Measurements from ENCODE around the gene WWP2.
"Not testable (repeated sequence)": the region's sequence is repeated elsewhere in the genome, so short reads cannot be mapped to it uniquely, and the experiment has no call there.

Gene WWP2

GRCh38 chr16:69745959-69746358 lies 16.2 kb upstream of the WWP2 start:
- no peak for DNase-seq (ENCODE audit: low read depth)

- DNase-seq (ENCODE audit: low read depth): no peak
Measured at GRCh38 chr16:69747115-69747514, 15.0 kb upstream of the WWP2 start.

GRCh38 chr16:69748694-69749345 lies 13.3 kb upstream of the WWP2 start:
- DNase-seq (ENCODE audit: low read depth): no peak

GRCh38 chr16:69754143-69754468 lies 8.0 kb upstream of the WWP2 start:
- no peak for DNase-seq (ENCODE audit: low read depth)

GRCh38 chr16:69754469-69755310 lies 7.4 kb upstream of the WWP2 start, which contains the start of gene NOB1:
Gene NOB1 (minus strand): TSS chr16:69754926. CDS start chr16:69754910, 16 bp downstream.
- DNase-seq (ENCODE audit: low read depth): peak; percentile 92

- no peak for DNase-seq (ENCODE audit: low read depth)
Measured at GRCh38 chr16:69756705-69757104, 5.4 kb upstream of the WWP2 start.

- not testable (repeated sequence) for DNase-seq (ENCODE audit: low read depth)
Measured at GRCh38 chr16:69757375-69757774, 4.8 kb upstream of the WWP2 start.

GRCh38 chr16:69762814-69763598 lies 874 bp downstream of the WWP2 start:
- no peak for DNase-seq (ENCODE audit: low read depth)

GRCh38 chr16:69763599-69763942 lies 1.4 kb downstream of the WWP2 start:
- DNase-seq (ENCODE audit: low read depth): no peak

- no peak for DNase-seq (ENCODE audit: low read depth)
Measured at GRCh38 chr16:69767459-69768229, 5.5 kb downstream of the WWP2 start.

GRCh38 chr16:69768666-69769065 lies 6.5 kb downstream of the WWP2 start:
- no peak for DNase-seq (ENCODE audit: low read depth)

GRCh38 chr16:69769404-69769803 lies 7.3 kb downstream of the WWP2 start:
- no peak for DNase-seq (ENCODE audit: low read depth)

- no peak for DNase-seq (ENCODE audit: low read depth)
Measured at GRCh38 chr16:69771651-69771967, 9.5 kb downstream of the WWP2 start.

GRCh38 chr16:69773260-69773947 lies 11.3 kb downstream of the WWP2 start:
- no peak for DNase-seq (ENCODE audit: low read depth)

- DNase-seq (ENCODE audit: low read depth): no peak
Measured at GRCh38 chr16:69775563-69775962, 13.4 kb downstream of the WWP2 start.

- no peak for DNase-seq (ENCODE audit: low read depth)
Measured at GRCh38 chr16:69779724-69780123, 17.6 kb downstream of the WWP2 start.

- no peak for DNase-seq (ENCODE audit: low read depth)
Measured at GRCh38 chr16:69781118-69781517, 19.0 kb downstream of the WWP2 start.

- no peak for DNase-seq (ENCODE audit: low read depth)
Measured at GRCh38 chr16:69784586-69784985, 22.5 kb downstream of the WWP2 start.

GRCh38 chr16:69787883-69788282 lies 25.8 kb downstream of the WWP2 start:
- no peak for DNase-seq (ENCODE audit: low read depth)

- not testable (repeated sequence) for DNase-seq (ENCODE audit: low read depth)
Measured at GRCh38 chr16:69791391-69791847, 29.3 kb downstream of the WWP2 start.

GRCh38 chr16:69793526-69793925 lies 31.4 kb downstream of the WWP2 start:
- no peak for DNase-seq (ENCODE audit: low read depth)

- no peak for DNase-seq (ENCODE audit: low read depth)
Measured at GRCh38 chr16:69794486-69794885, 32.4 kb downstream of the WWP2 start.

All from GM04504 (cell line).